Measurements from ENCODE around the gene ADISSP. TPM values are rescaled to one million over a fixed set of nuclear protein-coding genes. Genes with fewer than 3 reads are reported as not detected.

Gene ADISSP
- total and polyA plus RNA-seq, 2 experiments from 2014 or later: 86.6 to 126 TPM

DNA sequence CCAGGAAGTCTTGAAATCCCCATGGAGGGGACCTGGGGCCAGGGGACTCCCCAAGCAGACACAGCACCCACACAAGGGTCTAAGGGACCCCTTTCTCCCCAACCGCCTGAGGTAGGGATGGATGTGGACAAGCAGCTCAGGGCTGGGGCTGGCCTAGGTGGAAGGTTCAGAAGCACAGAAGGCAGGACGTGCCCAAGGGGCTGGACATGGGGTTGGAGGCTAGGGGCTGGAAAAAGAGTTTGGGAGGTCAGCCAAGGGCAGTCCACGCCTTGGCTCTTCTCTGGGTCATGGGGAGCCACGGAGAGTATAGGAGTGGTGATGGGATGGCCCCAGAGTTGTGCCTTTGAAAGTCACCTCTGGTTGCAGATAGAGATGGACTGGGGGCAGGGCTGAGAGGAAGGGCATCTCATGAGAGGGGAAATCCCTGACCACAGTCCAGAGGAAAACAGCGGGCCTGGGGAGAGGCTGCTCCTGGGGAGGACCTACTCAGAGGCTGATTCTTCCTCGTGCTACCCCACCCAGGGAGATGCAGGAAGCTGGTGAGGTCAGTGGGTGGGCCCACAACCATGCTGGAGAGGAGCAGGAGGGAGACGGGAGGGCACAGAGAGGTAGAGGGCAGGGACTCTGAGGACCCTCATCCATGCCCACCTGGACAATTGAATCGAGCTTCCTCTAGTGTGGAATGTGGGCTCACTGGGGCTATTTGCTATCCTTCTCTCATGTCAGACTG is 37.6 kb downstream of the ADISSP start:
- Histone ChIP-seq H3F3A (replicated peaks; ENCODE audit: low read depth) (no peaks in the 10 kb centered on the region), H3K79me2 (replicated peaks; ENCODE audit: insufficient read depth) (no peaks in the 10 kb centered on the region), H3K27me3 (ENCODE audit: insufficient read depth) (peaks cover 37% of the 10 kb centered on the region), H3K4me3 (no peak overlapping the region), H3K4me2 (no peak overlapping the region), H4K20me1 (replicated peaks; ENCODE audit: insufficient read depth) (no peaks in the 10 kb centered on the region), H3K36me3 (ENCODE audit: insufficient read depth) (no peaks in the 10 kb centered on the region), H3K4me1 (ENCODE audit: insufficient read depth) (peaks cover 13% of the 10 kb centered on the region), H3K27ac (ENCODE audit: low read depth) (no peak overlapping the region), H3K9me2 (ENCODE audit: insufficient read depth) (no peaks in the 10 kb centered on the region), H2AFZ (no peak overlapping the region)
- H3K4me1 Mint-ChIP-seq: peaks cover 19% of the 10 kb centered on the region
- H3K36me3 Mint-ChIP-seq (ENCODE audit: low read depth): no peaks in the 10 kb centered on the region; the same call in 2 of the 3 replicates
- TF ChIP-seq, protein P1, sequence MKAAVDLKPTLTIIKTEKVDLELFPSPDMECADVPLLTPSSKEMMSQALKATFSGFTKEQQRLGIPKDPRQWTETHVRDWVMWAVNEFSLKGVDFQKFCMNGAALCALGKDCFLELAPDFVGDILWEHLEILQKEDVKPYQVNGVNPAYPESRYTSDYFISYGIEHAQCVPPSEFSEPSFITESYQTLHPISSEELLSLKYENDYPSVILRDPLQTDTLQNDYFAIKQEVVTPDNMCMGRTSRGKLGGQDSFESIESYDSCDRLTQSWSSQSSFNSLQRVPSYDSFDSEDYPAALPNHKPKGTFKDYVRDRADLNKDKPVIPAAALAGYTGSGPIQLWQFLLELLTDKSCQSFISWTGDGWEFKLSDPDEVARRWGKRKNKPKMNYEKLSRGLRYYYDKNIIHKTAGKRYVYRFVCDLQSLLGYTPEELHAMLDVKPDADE (IDR thresholded peaks at IDR 0.05): no peak
- TF ChIP-seq, protein P2, sequence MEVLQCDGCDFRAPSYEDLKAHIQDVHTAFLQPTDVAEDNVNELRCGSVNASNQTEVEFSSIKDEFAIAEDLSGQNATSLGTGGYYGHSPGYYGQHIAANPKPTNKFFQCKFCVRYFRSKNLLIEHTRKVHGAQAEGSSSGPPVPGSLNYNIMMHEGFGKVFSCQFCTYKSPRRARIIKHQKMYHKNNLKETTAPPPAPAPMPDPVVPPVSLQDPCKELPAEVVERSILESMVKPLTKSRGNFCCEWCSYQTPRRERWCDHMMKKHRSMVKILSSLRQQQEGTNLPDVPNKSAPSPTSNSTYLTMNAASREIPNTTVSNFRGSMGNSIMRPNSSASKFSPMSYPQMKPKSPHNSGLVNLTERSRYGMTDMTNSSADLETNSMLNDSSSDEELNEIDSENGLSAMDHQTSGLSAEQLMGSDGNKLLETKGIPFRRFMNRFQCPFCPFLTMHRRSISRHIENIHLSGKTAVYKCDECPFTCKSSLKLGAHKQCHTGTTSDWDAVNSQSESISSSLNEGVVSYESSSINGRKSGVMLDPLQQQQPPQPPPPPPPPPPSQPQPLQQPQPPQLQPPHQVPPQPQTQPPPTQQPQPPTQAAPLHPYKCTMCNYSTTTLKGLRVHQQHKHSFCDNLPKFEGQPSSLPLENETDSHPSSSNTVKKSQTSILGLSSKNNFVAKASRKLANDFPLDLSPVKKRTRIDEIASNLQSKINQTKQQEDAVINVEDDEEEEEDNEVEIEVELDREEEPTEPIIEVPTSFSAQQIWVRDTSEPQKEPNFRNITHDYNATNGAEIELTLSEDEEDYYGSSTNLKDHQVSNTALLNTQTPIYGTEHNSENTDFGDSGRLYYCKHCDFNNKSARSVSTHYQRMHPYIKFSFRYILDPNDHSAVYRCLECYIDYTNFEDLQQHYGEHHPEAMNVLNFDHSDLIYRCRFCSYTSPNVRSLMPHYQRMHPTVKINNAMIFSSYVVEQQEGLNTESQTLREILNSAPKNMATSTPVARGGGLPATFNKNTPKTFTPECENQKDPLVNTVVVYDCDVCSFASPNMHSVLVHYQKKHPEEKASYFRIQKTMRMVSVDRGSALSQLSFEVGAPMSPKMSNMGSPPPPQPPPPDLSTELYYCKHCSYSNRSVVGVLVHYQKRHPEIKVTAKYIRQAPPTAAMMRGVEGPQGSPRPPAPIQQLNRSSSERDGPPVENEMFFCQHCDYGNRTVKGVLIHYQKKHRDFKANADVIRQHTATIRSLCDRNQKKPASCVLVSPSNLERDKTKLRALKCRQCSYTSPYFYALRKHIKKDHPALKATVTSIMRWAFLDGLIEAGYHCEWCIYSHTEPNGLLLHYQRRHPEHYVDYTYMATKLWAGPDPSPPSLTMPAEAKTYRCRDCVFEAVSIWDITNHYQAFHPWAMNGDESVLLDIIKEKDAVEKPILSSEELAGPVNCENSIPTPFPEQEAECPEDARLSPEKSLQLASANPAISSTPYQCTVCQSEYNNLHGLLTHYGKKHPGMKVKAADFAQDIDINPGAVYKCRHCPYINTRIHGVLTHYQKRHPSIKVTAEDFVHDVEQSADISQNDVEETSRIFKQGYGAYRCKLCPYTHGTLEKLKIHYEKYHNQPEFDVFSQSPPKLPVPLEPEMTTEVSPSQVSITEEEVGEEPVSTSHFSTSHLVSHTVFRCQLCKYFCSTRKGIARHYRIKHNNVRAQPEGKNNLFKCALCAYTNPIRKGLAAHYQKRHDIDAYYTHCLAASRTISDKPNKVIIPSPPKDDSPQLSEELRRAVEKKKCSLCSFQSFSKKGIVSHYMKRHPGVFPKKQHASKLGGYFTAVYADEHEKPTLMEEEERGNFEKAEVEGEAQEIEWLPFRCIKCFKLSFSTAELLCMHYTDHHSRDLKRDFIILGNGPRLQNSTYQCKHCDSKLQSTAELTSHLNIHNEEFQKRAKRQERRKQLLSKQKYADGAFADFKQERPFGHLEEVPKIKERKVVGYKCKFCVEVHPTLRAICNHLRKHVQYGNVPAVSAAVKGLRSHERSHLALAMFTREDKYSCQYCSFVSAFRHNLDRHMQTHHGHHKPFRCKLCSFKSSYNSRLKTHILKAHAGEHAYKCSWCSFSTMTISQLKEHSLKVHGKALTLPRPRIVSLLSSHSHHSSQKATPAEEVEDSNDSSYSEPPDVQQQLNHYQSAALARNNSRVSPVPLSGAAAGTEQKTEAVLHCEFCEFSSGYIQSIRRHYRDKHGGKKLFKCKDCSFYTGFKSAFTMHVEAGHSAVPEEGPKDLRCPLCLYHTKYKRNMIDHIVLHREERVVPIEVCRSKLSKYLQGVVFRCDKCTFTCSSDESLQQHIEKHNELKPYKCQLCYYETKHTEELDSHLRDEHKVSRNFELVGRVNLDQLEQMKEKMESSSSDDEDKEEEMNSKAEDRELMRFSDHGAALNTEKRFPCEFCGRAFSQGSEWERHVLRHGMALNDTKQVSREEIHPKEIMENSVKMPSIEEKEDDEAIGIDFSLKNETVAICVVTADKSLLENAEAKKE (CRISPR knock-in tag; IDR thresholded peaks at IDR 0.05): no peak
- H3K9me3 Mint-ChIP-seq: no peaks in the 10 kb centered on the region; the same call in 1 of the 3 replicates
- no peak overlapping the region for H3K4me3 Mint-ChIP-seq
- no peak overlapping the region for H3K27ac Mint-ChIP-seq
- H3K27me3 Mint-ChIP-seq (ENCODE audit: insufficient read depth, low read depth, poor library complexity): peaks cover 35% of the 10 kb centered on the region
- DNase-seq (ENCODE audit: low spot score) (no peak), ATAC-seq (no peak)

DNA sequence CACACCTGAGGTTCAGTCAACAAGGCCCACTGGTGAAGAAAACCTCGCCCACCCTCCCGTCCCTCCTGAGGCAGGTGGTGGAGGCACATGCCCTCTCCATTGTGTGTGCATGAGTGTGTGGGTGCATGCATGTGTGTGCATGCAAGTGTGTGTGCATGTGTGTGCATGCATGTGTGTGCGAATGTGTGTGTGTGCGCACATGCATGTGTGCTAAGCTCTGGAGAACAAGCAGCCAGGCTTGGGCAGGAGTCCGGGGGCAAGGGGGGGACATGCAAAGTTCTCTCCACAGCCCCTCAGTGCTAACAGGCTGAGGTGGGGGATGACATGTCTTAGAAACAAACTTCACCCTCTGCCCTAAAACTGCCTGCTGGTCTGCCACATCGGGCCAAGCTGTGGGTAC is 38.2 kb downstream of the ADISSP start:
- Histone ChIP-seq H3K4me2 (no peak overlapping the region), H3F3A (replicated peaks; ENCODE audit: low read depth) (no peaks in the 10 kb centered on the region), H3K4me3 (no peak overlapping the region), H3K36me3 (ENCODE audit: insufficient read depth) (no peaks in the 10 kb centered on the region), H3K79me2 (replicated peaks; ENCODE audit: insufficient read depth) (no peaks in the 10 kb centered on the region), H4K20me1 (replicated peaks; ENCODE audit: insufficient read depth) (no peaks in the 10 kb centered on the region), H3K4me1 (ENCODE audit: insufficient read depth) (peaks cover 13% of the 10 kb centered on the region), H3K27me3 (ENCODE audit: insufficient read depth) (peaks cover 37% of the 10 kb centered on the region), H3K27ac (ENCODE audit: low read depth) (no peak overlapping the region), H3K9me2 (ENCODE audit: insufficient read depth) (no peaks in the 10 kb centered on the region), H2AFZ (no peak overlapping the region)
- Mint-ChIP-seq H3K9me3 (no peaks in the 10 kb centered on the region; the same call in 1 of the 3 replicates), H3K36me3 (ENCODE audit: low read depth) (no peaks in the 10 kb centered on the region; the same call in 2 of the 3 replicates), H3K4me1 (peaks cover 19% of the 10 kb centered on the region), H3K4me3 (no peak overlapping the region), H3K27me3 (ENCODE audit: insufficient read depth, low read depth, poor library complexity) (peaks cover 33% of the 10 kb centered on the region), H3K27ac (no peak overlapping the region)
- DNase-seq (ENCODE audit: low spot score) (no peak), ATAC-seq (no peak)
- TF ChIP-seq, protein P3, sequence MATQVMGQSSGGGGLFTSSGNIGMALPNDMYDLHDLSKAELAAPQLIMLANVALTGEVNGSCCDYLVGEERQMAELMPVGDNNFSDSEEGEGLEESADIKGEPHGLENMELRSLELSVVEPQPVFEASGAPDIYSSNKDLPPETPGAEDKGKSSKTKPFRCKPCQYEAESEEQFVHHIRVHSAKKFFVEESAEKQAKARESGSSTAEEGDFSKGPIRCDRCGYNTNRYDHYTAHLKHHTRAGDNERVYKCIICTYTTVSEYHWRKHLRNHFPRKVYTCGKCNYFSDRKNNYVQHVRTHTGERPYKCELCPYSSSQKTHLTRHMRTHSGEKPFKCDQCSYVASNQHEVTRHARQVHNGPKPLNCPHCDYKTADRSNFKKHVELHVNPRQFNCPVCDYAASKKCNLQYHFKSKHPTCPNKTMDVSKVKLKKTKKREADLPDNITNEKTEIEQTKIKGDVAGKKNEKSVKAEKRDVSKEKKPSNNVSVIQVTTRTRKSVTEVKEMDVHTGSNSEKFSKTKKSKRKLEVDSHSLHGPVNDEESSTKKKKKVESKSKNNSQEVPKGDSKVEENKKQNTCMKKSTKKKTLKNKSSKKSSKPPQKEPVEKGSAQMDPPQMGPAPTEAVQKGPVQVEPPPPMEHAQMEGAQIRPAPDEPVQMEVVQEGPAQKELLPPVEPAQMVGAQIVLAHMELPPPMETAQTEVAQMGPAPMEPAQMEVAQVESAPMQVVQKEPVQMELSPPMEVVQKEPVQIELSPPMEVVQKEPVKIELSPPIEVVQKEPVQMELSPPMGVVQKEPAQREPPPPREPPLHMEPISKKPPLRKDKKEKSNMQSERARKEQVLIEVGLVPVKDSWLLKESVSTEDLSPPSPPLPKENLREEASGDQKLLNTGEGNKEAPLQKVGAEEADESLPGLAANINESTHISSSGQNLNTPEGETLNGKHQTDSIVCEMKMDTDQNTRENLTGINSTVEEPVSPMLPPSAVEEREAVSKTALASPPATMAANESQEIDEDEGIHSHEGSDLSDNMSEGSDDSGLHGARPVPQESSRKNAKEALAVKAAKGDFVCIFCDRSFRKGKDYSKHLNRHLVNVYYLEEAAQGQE (IDR thresholded peaks at IDR 0.05; ENCODE audit: unreplicated experiment): no peak
- TF ChIP-seq POLR2AphosphoS5 (IDR thresholded peaks at IDR 0.05; ENCODE audit: low read depth) (no peak), CREB1 (CRISPR knock-in tag; IDR thresholded peaks at IDR 0.05; ENCODE audit: low read depth) (no peak), EZH2phosphoT487 (IDR thresholded peaks at IDR 0.05; ENCODE audit: unreplicated experiment) (no peak), NANOG (IDR thresholded peaks at IDR 0.05; ENCODE audit: borderline replicate concordance) (no peak), JUNB (IDR thresholded peaks at IDR 0.05; ENCODE audit: unreplicated experiment) (no peak)

All from GM23338 (cell line).